Tibial nerve (tissue), 4 donors: ENCODE measurements around the gene LRRC66. TPM values are rescaled to one million over a fixed set of nuclear protein-coding genes. Genes with fewer than 3 reads are reported as not detected.
A peak's percentile ranks its signal among the peaks of the same experiment; 100 is the strongest.

Experiments
- DNase-seq, 2 donors: peaks; one replicate each; pipeline ENCODE4 v3.0.0-alpha.2; 2019; ENCODE audit warnings: low spot score in 2 of 2
- H3K27ac ChIP-seq, 4 donors: fragments of 200-600 bp; sonication (generic) in 3 of 4; one replicate each; pipeline ENCODE4 v1.5.1; 2017 to 2019; ENCODE audit warnings: mild to moderate bottlenecking in 1 of 4
- H3K27me3 ChIP-seq, 2 donors: fragments of 200-600 bp; sonication (generic) in 1 of 2; one replicate each; pipeline versions ENCODE4 v1.5.1 to v1.6.0; 2017 to 2019
- H3K36me3 ChIP-seq, 3 donors: fragments of 200-600 bp; sonication (generic); one replicate each; pipeline ENCODE4 v1.5.1; 2018 to 2019
- H3K4me1 ChIP-seq, 4 donors: fragments of 200-600 bp; sonication (generic) in 3 of 4; one replicate each; pipeline ENCODE4 v1.5.1; 2017 to 2019
- H3K4me3 ChIP-seq, 4 donors: fragments of 200-600 bp; sonication (generic) in 3 of 4; one replicate each; pipeline ENCODE4 v1.5.1; 2017 to 2019; ENCODE audit warnings: mild to moderate bottlenecking in 1 of 4, moderate library complexity in 1 of 4
- H3K9me3 ChIP-seq, 4 donors: fragments of 200-600 bp; sonication (generic) in 3 of 4; one replicate each; pipeline ENCODE4 v1.5.1; 2017 to 2019
- EP300 ChIP-seq, 2 donors: sonication (generic); formaldehyde crosslinking; IDR thresholded peaks; one replicate each; pipeline ENCODE4 v1.6.1; 2017; ENCODE audit warnings: antibody characterized with exemption in 2 of 2, mild to moderate bottlenecking in 1 of 2
- POLR2A ChIP-seq, 2 donors: fragments of 450-650 bp; IDR thresholded peaks; one replicate each; pipeline ENCODE4 v1.6.1; 2017; ENCODE audit warnings: antibody characterized with exemption in 2 of 2, mild to moderate bottlenecking in 2 of 2, moderate library complexity in 2 of 2
- whole genome bisulfite sequencing, 2 donors: methylation state at CpG; one replicate each; pipeline ENCODE4 v1.1.5; 2018; 5-methylcytosine and 5-hydroxymethylcytosine counted together
- total RNA-seq, 4 donors: library from RNA; depleted of rRNA; stranded (reverse); fragments of >200 nt; gene quantifications; one replicate each; pipeline ENCODE4 v1.1.0, GENCODE V29; 2016
- TF ChIP-seq, protein P1 (sequence below), 5 experiments: fragments of 200-600 bp in 3 of 5; fragments of 450-650 bp in 2 of 5; sonication (generic) in 3 of 5; IDR thresholded peaks; one replicate each; pipeline ENCODE4 v1.5.1; 2016 to 2019; ENCODE audit warnings: antibody characterized with exemption in 5 of 5, mild to moderate bottlenecking in 3 of 5, moderate library complexity in 2 of 5

Gene LRRC66
- total RNA-seq, 4 donors from 2014 or later = 0.84 to 2.4 (median 1.7) TPM

DNA sequence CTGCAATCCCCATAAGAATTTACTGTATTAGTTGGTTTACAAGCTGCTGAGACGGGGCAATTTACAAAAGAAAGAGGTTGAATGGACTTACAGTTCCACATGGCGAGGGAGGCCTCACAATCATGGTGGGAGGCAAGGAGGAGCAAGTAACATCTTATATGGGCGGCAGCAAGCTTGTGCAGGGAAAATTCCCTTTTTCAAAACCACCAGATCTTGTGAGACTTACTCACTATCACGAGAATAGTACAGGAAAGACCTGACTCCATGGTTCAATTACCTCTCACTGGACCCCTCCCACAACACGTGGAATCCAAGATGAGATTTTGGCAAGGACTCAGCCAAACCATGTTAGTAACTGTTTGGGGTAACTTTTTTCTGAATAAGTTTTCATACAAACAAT, 29.1 kb upstream of the LRRC66 start:
- Histone ChIP-seq H3K27me3 (peaks cover 0 to 53% of the 10 kb centered on the region in 2 donors), H3K9me3 (peaks cover 0 to 8% (median 0%) of the 10 kb centered on the region in 4 donors), H3K36me3 (no peaks in the 10 kb centered on the region), H3K4me1 (peaks cover 0 to 16% (median 0%) of the 10 kb centered on the region in 4 donors), H3K4me3 (no peak overlapping the region), H3K27ac (no peak overlapping the region)
- DNase-seq = no peak
- WGBS, 2 donors = 82 to 84% methylated on average over 5 of the region's 5 CpGs
- TF ChIP-seq EP300 (IDR thresholded peaks at IDR 0.05) (no peak), POLR2A (IDR thresholded peaks at IDR 0.05) (no peak)
- TF ChIP-seq, protein P1, sequence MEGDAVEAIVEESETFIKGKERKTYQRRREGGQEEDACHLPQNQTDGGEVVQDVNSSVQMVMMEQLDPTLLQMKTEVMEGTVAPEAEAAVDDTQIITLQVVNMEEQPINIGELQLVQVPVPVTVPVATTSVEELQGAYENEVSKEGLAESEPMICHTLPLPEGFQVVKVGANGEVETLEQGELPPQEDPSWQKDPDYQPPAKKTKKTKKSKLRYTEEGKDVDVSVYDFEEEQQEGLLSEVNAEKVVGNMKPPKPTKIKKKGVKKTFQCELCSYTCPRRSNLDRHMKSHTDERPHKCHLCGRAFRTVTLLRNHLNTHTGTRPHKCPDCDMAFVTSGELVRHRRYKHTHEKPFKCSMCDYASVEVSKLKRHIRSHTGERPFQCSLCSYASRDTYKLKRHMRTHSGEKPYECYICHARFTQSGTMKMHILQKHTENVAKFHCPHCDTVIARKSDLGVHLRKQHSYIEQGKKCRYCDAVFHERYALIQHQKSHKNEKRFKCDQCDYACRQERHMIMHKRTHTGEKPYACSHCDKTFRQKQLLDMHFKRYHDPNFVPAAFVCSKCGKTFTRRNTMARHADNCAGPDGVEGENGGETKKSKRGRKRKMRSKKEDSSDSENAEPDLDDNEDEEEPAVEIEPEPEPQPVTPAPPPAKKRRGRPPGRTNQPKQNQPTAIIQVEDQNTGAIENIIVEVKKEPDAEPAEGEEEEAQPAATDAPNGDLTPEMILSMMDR (IDR thresholded peaks at IDR 0.05) = no peak

DNA sequence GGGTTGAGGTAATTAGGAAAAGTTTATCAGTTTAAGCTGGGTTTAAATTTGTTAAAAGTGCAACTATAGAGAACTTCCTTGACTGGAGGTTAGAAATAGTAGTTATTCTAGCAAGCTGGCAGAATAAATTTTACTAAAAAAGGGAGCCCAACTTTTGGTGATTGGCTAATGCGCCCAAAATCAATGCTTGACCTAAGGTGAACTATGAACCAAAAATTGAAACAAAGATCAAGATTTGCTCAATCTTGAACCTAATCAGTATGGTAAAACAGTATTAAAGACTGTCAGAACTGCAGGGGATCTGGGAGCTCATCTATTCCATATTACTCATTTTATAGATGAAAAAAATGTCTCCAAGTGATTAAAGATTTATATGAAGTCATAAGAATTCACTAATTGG, 24.9 kb upstream of the LRRC66 start:
- Histone ChIP-seq H3K4me3 (no peak overlapping the region), H3K27ac (no peak overlapping the region), H3K9me3 (no peaks in the 10 kb centered on the region), H3K4me1 (no peaks in the 10 kb centered on the region), H3K36me3 (no peaks in the 10 kb centered on the region), H3K27me3 (peaks cover 0 to 23% of the 10 kb centered on the region in 2 donors)
- TF ChIP-seq, protein P1 (IDR thresholded peaks at IDR 0.05) = no peak
- TF ChIP-seq POLR2A (IDR thresholded peaks at IDR 0.05) (no peak), EP300 (IDR thresholded peaks at IDR 0.05) (no peak)
- 94 to 97% methylated on average over 1 of the region's 1 CpG for WGBS, 2 donors
- DNase-seq = no peak

DNA sequence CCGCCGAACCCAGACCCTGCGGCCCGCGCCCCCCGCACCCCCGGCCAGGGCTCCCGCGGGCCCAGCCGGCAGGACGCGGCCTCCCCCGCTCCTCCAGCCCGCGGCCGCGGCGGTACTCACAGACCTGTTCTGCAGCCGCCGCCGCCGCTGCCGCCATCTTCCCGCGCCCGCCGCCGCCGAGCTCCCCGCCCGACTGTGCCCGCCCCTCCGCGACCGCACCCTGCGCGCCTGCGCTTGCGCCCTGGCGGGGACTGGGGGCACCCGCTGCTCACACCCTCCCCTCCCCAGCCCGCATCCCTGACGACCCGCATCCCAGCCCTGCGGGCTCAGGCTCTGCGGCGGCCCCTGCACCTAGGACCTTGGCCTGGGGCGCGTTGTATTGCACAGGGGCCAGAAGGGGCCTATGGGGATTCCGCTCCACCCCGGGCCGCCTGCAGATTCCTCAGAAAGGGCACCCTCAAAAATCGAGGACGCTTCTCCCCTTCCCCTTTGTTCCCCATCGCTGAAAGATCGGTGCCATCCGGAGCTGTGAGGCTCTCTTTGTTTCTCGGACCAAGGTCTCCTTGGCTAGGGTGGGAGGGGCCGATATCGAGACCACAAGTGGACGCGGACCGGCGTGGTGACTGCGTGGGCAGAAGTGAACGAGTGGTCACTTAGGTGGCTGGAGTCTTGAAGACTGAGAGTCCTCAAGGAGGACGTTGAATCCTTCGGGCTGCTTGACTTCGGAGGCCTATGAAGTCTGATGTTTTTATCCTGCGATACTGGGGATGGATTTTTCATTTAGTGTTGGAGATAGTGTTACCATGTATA, 18.1 kb upstream of the LRRC66 start, which contains the start of gene SGCB:
Gene SGCB (minus strand): TSS at position 197 of the 810 bp plus-strand sequence. CDS start 40 bp downstream, at position 157.
- TF ChIP-seq POLR2A (IDR thresholded peaks at IDR 0.05) (peak in 1 of 2 donors; percentile 44), EP300 (IDR thresholded peaks at IDR 0.05) (no peak)
- H3K4me3 ChIP-seq = peak within 1 kb of the TSS; percentile 68 to 91 (median 76)
- no peaks in the 10 kb centered on the region for H3K27me3 ChIP-seq
- DNase-seq = peak; percentile 35 to 49
- peak within 1 kb of the TSS; percentile 60 to 88 (median 80) for H3K27ac ChIP-seq
- H3K4me1 ChIP-seq = peaks cover 0 to 29% (median 0%) of the 10 kb centered on the region in 4 donors
- 3 to 4% methylated on average over 36 to 63 of the region's 70 CpGs for WGBS, 2 donors
- no peaks in the 10 kb centered on the region for H3K36me3 ChIP-seq
- H3K9me3 ChIP-seq = no peaks in the 10 kb centered on the region

DNA sequence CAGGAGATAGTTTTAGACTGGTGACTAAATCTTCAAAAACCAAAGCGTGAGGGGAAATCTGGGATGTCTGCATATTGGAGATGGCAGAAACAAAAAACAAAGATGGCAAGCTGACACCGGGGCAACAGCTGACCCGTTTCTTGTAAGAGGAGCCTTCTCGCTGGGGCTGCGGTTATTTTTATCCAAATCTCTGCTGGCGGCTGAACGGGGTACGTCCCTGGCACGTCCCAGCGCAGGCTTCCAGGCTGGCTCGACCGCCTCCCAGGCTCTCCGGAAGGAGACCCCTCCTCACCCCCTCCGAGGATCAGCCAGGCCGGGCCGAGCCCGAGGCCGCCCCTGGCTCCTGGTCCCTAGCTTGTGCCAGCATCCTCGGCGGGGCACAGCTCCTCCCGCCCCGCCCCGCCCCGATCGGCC, 17.5 kb upstream of the LRRC66 start:
- no peak for DNase-seq
- TF ChIP-seq POLR2A (IDR thresholded peaks at IDR 0.05) = no peak
- TF ChIP-seq EP300 (IDR thresholded peaks at IDR 0.05) = no peak
- TF ChIP-seq, protein P1 (IDR thresholded peaks at IDR 0.05) = no peak

DNA sequence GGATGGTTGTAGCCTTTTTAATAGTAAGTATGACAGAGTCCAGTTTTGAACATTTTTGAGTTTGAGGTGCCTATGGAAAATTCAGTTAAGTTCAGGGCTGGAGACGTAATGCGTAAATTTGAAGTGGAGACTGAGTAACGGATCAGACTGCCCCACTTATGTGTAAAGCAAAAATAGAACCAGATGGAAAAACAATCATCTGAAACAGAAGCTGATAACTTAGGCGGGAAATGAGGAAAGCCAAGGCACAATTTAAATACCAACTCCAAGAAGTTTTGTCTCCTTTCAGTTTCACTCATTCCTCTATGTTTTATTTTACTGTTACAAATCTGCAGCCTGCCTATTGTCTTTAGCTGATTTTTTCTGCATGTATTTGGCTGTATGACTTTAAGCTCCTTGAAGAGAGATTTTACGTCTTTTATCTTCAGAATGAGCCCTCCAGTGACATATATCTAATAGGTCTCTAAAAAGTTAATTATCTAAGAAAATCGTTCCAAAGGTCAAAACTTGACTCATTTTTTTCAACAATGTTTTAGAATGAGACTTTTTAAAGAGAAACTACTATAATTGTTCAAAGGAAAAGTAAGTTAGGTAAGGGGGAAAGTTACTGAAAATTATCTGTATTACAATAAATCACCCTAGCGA, 16.8 kb upstream of the LRRC66 start:
- H3K27ac ChIP-seq = peak overlapping the region; percentile 45 to 88 (median 70)

More for the DNA sequence above, 17.5 kb upstream of the LRRC66 start:
- H3K27ac ChIP-seq = peak overlapping the region; percentile 45 to 88 (median 70)
- no peaks in the 10 kb centered on the region for H3K27me3 ChIP-seq
- H3K36me3 ChIP-seq = no peaks in the 10 kb centered on the region
- H3K4me1 ChIP-seq = peaks cover 0 to 32% (median 0%) of the 10 kb centered on the region in 4 donors
- H3K4me3 ChIP-seq = peak overlapping the region; percentile 56 to 91 (median 76)
- no peaks in the 10 kb centered on the region for H3K9me3 ChIP-seq
- 0 to 2% methylated on average over 11 to 19 of the region's 25 CpGs for WGBS, 2 donors

More for the DNA sequence above, 16.8 kb upstream of the LRRC66 start:
- no peaks in the 10 kb centered on the region for H3K9me3 ChIP-seq
- peak overlapping the region; percentile 56 to 91 (median 76) for H3K4me3 ChIP-seq
- no peaks in the 10 kb centered on the region for H3K27me3 ChIP-seq
- no peak for DNase-seq
- H3K4me1 ChIP-seq = peaks cover 0 to 32% (median 0%) of the 10 kb centered on the region in 4 donors
- WGBS, 2 donors = 27 to 28% methylated on average over 7 of the region's 7 CpGs
- peaks cover 0 to 1% (median 0%) of the 10 kb centered on the region in 3 donors for H3K36me3 ChIP-seq
- TF ChIP-seq, protein P1 (IDR thresholded peaks at IDR 0.05) = no peak
- TF ChIP-seq POLR2A (IDR thresholded peaks at IDR 0.05) = no peak
- TF ChIP-seq EP300 (IDR thresholded peaks at IDR 0.05) = no peak
